GM23338 (cell line): Measurements from ENCODE around the gene ELMO2. TPM values are rescaled to one million over a fixed set of nuclear protein-coding genes. Genes with fewer than 3 reads are reported as not detected.

ENCODE experiments used
- ATAC-seq: fragments of 200-7000 bp; cut with Tn5 transposase; 3 replicates; pipeline ENCODE4 v1.9.1; 2020
- DNase-seq: peaks from one replicate; pipeline ENCODE4 v3.0.0-alpha.2; 2015; ENCODE audit warnings: low spot score
- H2AFZ ChIP-seq: fragments of 200-600 bp; sonication (generic); 2 replicates; pipeline ENCODE4 v1.8.0; 2016; ENCODE audit warnings: antibody characterized with exemption, mild to moderate bottlenecking, moderate library complexity
- H3F3A ChIP-seq: fragments of 200-600 bp; sonication (generic); replicated peaks from 2 replicates; pipeline ENCODE4 v1.8.0; 2017; ENCODE audit warnings: antibody characterized with exemption, mixed run types, low read depth
- H3K27ac ChIP-seq: fragments of 200-600 bp; sonication (generic); 2 replicates; pipeline ENCODE4 v1.6.1; 2016; ENCODE audit warnings: low read depth
- H3K27me3 ChIP-seq: fragments of 200-600 bp; sonication (generic); 2 replicates; pipeline ENCODE4 v1.8.0; 2016; ENCODE audit warnings: mild to moderate bottlenecking, mixed run types, moderate library complexity; ENCODE audit not compliant: insufficient read depth
- H3K36me3 ChIP-seq: fragments of 200-600 bp; sonication (generic); 2 replicates; pipeline ENCODE4 v1.8.0; 2016; ENCODE audit warnings: mild to moderate bottlenecking; ENCODE audit not compliant: insufficient read depth
- H3K4me1 ChIP-seq: fragments of 200-600 bp; sonication (generic); 2 replicates; pipeline ENCODE4 v1.8.0; 2016; ENCODE audit warnings: mild to moderate bottlenecking, moderate library complexity; ENCODE audit not compliant: insufficient read depth
- H3K4me2 ChIP-seq: fragments of 200-600 bp; sonication (generic); 2 replicates; pipeline ENCODE4 v1.7.1; 2017; ENCODE audit warnings: mixed run types
- H3K4me3 ChIP-seq: fragments of 200-600 bp; sonication (generic); 2 replicates; pipeline ENCODE4 v1.6.1; 2016; ENCODE audit warnings: mixed run types
- H3K79me2 ChIP-seq: fragments of 200-600 bp; sonication (generic); replicated peaks from 2 replicates; pipeline ENCODE4 v1.8.0; 2017; ENCODE audit warnings: mild to moderate bottlenecking; ENCODE audit not compliant: insufficient read depth
- H3K9me2 ChIP-seq: fragments of 200-600 bp; sonication (generic); 2 replicates; pipeline ENCODE4 v1.8.0; 2017; ENCODE audit not compliant: insufficient read depth
- H4K20me1 ChIP-seq: fragments of 200-600 bp; sonication (generic); replicated peaks from 2 replicates; pipeline ENCODE4 v1.8.0; 2017; ENCODE audit warnings: mild to moderate bottlenecking; ENCODE audit not compliant: insufficient read depth
- H3K27ac Mint-ChIP-seq: 2 replicates; pipeline ENCODE4 v1.8.0; 2020; ENCODE audit warnings: inconsistent platforms, mild to moderate bottlenecking, moderate library complexity, mixed read lengths
- H3K27me3 Mint-ChIP-seq: 3 replicates; pipeline ENCODE4 v1.8.0; 2022; ENCODE audit warnings: low read depth, mild to moderate bottlenecking, moderate library complexity, mixed read lengths, inconsistent platforms; ENCODE audit not compliant: insufficient read depth, poor library complexity
- H3K36me3 Mint-ChIP-seq: 3 replicates; pipeline ENCODE4 v1.8.0; 2021; ENCODE audit warnings: low read depth, mild to moderate bottlenecking, inconsistent platforms, moderate library complexity, mixed read lengths
- H3K4me1 Mint-ChIP-seq: 3 replicates; pipeline ENCODE4 v1.8.0; 2020; ENCODE audit warnings: mild to moderate bottlenecking, inconsistent platforms, mixed read lengths
- H3K4me3 Mint-ChIP-seq: 3 replicates; pipeline ENCODE4 v1.8.0; 2021; ENCODE audit warnings: moderate library complexity, mild to moderate bottlenecking, inconsistent platforms, mixed read lengths
- H3K9me3 Mint-ChIP-seq: 3 replicates; pipeline ENCODE4 v1.8.0; 2020; ENCODE audit warnings: moderate library complexity, mild to moderate bottlenecking, inconsistent platforms, mixed read lengths
- CREB1 ChIP-seq: fragments of 250-450 bp; sonication (Bioruptor Pico); IDR thresholded peaks from 2 replicates; pipeline ENCODE4 v1.5.0; 2020; ENCODE audit warnings: low read depth, mild to moderate bottlenecking, moderate library complexity
- EZH2 ChIP-seq: fragments of 200-600 bp; sonication (generic); IDR thresholded peaks from one replicate; pipeline ENCODE4 v1.8.0; 2017; ENCODE audit warnings: antibody characterized with exemption, mild to moderate bottlenecking, low read depth; ENCODE audit not compliant: unreplicated experiment
- EZH2phosphoT487 ChIP-seq: fragments of 200-600 bp; sonication (generic); IDR thresholded peaks from one replicate; pipeline ENCODE4 v1.8.1; 2018; ENCODE audit warnings: antibody characterized with exemption; ENCODE audit not compliant: unreplicated experiment
- JUNB ChIP-seq: IDR thresholded peaks from one replicate; pipeline ENCODE4 v1.6.1; 2016; ENCODE audit warnings: antibody characterized with exemption; ENCODE audit not compliant: unreplicated experiment
- NANOG ChIP-seq: IDR thresholded peaks from 2 replicates; pipeline ENCODE4 v1.6.1; 2016; ENCODE audit warnings: antibody characterized with exemption, borderline replicate concordance
- POLR2AphosphoS5 ChIP-seq: IDR thresholded peaks from 2 replicates; pipeline ENCODE4 v1.6.1; 2016; ENCODE audit warnings: antibody characterized with exemption, low read depth
- STAT1 ChIP-seq: IDR thresholded peaks from one replicate; pipeline ENCODE4 v1.6.1; 2016; ENCODE audit warnings: antibody characterized with exemption; ENCODE audit not compliant: unreplicated experiment
- ZNF114 ChIP-seq: fragments of 250-450 bp; sonication (Bioruptor Pico); IDR thresholded peaks from 2 replicates; pipeline ENCODE4 v1.5.0; 2020; ENCODE audit warnings: mild to moderate bottlenecking, moderate library complexity
- ZNF331 ChIP-seq: fragments of 250-450 bp; sonication (Bioruptor Pico); IDR thresholded peaks from 2 replicates; pipeline ENCODE4 v1.5.0; 2020; ENCODE audit warnings: low read depth, mild to moderate bottlenecking, moderate library complexity
- polyA plus RNA-seq: library from polyadenylated mRNA; unstranded; fragments of >200 nt; fragmentation: Nextera tagmentation; extraction: Ambion mirVana; gene quantifications from 2 replicates; pipeline ENCODE4 v1.2.1, GENCODE V29; 2016
- total RNA-seq: library from RNA; depleted of rRNA; stranded (reverse); fragments of >200 nt; shearing (Covaris generic); gene quantifications from 2 replicates; pipeline ENCODE4 v1.2.3, GENCODE V29; 2014
- TF ChIP-seq, protein P1 (sequence below): fragments of 250-450 bp; sonication (Bioruptor Pico); IDR thresholded peaks from 2 replicates; pipeline ENCODE4 v1.5.0; 2020; ENCODE audit warnings: mild to moderate bottlenecking, moderate library complexity
- TF ChIP-seq, protein P2 (sequence below): IDR thresholded peaks from 2 replicates; pipeline ENCODE4 v1.6.1; 2016; ENCODE audit warnings: antibody characterized with exemption
- TF ChIP-seq, protein P3 (sequence below), 2 experiments: fragments of 200-600 bp in 1 of 2; sonication (generic) in 1 of 2; conservative IDR thresholded peaks; 2 replicates each; pipeline versions ENCODE4 v1.5.1 to v1.6.1; 2016 to 2017; ENCODE audit warnings: antibody characterized with exemption in 2 of 2, low read depth in 2 of 2, mild to moderate bottlenecking in 2 of 2, moderate library complexity in 1 of 2
- TF ChIP-seq, protein P4 (sequence below): IDR thresholded peaks from one replicate; pipeline ENCODE4 v1.6.1; 2018; ENCODE audit warnings: antibody characterized with exemption; ENCODE audit not compliant: unreplicated experiment

Gene ELMO2
- total and polyA plus RNA-seq, 2 experiments from 2014 or later = 15.1 to 44.1 TPM

DNA sequence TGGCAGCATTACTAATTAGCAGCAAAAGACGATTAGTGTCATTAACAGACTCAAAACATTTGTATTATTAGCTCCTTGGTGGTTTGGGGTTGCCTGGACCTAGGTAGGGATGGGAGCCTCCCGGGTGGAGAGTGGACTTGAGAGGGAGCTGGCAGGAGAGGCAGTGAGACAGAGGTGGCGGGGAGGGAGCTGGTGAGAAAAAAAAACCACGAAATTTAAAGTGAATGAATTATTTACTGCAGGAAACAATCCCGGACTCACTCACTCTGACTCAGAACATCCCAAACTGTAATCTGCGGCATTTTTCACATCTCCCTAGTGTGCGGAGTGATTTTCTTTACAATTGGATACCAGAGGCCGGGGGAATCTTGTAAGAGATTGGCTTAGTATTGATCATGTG lies 83.8 kb downstream of the ELMO2 start:
- Mint-ChIP-seq H3K4me1 (no peaks in the 10 kb centered on the region), H3K27ac (no peak overlapping the region), H3K36me3 (no peaks in the 10 kb centered on the region), H3K9me3 (no peaks in the 10 kb centered on the region), H3K27me3 (peaks cover 3% of the 10 kb centered on the region), H3K4me3 (no peak overlapping the region)
- no peak overlapping the region for H3K4me3 ChIP-seq
- H3K9me2 ChIP-seq = no peaks in the 10 kb centered on the region
- TF ChIP-seq NANOG = no peak
- TF ChIP-seq ZNF114 (CRISPR knock-in tag) = no peak
- TF ChIP-seq EZH2phosphoT487 = no peak
- TF ChIP-seq POLR2AphosphoS5 = no peak
- TF ChIP-seq, protein P1, sequence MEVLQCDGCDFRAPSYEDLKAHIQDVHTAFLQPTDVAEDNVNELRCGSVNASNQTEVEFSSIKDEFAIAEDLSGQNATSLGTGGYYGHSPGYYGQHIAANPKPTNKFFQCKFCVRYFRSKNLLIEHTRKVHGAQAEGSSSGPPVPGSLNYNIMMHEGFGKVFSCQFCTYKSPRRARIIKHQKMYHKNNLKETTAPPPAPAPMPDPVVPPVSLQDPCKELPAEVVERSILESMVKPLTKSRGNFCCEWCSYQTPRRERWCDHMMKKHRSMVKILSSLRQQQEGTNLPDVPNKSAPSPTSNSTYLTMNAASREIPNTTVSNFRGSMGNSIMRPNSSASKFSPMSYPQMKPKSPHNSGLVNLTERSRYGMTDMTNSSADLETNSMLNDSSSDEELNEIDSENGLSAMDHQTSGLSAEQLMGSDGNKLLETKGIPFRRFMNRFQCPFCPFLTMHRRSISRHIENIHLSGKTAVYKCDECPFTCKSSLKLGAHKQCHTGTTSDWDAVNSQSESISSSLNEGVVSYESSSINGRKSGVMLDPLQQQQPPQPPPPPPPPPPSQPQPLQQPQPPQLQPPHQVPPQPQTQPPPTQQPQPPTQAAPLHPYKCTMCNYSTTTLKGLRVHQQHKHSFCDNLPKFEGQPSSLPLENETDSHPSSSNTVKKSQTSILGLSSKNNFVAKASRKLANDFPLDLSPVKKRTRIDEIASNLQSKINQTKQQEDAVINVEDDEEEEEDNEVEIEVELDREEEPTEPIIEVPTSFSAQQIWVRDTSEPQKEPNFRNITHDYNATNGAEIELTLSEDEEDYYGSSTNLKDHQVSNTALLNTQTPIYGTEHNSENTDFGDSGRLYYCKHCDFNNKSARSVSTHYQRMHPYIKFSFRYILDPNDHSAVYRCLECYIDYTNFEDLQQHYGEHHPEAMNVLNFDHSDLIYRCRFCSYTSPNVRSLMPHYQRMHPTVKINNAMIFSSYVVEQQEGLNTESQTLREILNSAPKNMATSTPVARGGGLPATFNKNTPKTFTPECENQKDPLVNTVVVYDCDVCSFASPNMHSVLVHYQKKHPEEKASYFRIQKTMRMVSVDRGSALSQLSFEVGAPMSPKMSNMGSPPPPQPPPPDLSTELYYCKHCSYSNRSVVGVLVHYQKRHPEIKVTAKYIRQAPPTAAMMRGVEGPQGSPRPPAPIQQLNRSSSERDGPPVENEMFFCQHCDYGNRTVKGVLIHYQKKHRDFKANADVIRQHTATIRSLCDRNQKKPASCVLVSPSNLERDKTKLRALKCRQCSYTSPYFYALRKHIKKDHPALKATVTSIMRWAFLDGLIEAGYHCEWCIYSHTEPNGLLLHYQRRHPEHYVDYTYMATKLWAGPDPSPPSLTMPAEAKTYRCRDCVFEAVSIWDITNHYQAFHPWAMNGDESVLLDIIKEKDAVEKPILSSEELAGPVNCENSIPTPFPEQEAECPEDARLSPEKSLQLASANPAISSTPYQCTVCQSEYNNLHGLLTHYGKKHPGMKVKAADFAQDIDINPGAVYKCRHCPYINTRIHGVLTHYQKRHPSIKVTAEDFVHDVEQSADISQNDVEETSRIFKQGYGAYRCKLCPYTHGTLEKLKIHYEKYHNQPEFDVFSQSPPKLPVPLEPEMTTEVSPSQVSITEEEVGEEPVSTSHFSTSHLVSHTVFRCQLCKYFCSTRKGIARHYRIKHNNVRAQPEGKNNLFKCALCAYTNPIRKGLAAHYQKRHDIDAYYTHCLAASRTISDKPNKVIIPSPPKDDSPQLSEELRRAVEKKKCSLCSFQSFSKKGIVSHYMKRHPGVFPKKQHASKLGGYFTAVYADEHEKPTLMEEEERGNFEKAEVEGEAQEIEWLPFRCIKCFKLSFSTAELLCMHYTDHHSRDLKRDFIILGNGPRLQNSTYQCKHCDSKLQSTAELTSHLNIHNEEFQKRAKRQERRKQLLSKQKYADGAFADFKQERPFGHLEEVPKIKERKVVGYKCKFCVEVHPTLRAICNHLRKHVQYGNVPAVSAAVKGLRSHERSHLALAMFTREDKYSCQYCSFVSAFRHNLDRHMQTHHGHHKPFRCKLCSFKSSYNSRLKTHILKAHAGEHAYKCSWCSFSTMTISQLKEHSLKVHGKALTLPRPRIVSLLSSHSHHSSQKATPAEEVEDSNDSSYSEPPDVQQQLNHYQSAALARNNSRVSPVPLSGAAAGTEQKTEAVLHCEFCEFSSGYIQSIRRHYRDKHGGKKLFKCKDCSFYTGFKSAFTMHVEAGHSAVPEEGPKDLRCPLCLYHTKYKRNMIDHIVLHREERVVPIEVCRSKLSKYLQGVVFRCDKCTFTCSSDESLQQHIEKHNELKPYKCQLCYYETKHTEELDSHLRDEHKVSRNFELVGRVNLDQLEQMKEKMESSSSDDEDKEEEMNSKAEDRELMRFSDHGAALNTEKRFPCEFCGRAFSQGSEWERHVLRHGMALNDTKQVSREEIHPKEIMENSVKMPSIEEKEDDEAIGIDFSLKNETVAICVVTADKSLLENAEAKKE (CRISPR knock-in tag) = no peak
- TF ChIP-seq, protein P2, sequence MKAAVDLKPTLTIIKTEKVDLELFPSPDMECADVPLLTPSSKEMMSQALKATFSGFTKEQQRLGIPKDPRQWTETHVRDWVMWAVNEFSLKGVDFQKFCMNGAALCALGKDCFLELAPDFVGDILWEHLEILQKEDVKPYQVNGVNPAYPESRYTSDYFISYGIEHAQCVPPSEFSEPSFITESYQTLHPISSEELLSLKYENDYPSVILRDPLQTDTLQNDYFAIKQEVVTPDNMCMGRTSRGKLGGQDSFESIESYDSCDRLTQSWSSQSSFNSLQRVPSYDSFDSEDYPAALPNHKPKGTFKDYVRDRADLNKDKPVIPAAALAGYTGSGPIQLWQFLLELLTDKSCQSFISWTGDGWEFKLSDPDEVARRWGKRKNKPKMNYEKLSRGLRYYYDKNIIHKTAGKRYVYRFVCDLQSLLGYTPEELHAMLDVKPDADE = no peak
- TF ChIP-seq, protein P3, sequence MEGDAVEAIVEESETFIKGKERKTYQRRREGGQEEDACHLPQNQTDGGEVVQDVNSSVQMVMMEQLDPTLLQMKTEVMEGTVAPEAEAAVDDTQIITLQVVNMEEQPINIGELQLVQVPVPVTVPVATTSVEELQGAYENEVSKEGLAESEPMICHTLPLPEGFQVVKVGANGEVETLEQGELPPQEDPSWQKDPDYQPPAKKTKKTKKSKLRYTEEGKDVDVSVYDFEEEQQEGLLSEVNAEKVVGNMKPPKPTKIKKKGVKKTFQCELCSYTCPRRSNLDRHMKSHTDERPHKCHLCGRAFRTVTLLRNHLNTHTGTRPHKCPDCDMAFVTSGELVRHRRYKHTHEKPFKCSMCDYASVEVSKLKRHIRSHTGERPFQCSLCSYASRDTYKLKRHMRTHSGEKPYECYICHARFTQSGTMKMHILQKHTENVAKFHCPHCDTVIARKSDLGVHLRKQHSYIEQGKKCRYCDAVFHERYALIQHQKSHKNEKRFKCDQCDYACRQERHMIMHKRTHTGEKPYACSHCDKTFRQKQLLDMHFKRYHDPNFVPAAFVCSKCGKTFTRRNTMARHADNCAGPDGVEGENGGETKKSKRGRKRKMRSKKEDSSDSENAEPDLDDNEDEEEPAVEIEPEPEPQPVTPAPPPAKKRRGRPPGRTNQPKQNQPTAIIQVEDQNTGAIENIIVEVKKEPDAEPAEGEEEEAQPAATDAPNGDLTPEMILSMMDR (conservative IDR thresholded peaks at IDR 0.05; ENCODE audit: low read depth in 2 of 2) = no peak
- no peak for TF ChIP-seq JUNB
- TF ChIP-seq STAT1 = no peak
- TF ChIP-seq CREB1 (CRISPR knock-in tag) = no peak
- TF ChIP-seq EZH2 = no peak
- TF ChIP-seq ZNF331 = no peak
- TF ChIP-seq, protein P4, sequence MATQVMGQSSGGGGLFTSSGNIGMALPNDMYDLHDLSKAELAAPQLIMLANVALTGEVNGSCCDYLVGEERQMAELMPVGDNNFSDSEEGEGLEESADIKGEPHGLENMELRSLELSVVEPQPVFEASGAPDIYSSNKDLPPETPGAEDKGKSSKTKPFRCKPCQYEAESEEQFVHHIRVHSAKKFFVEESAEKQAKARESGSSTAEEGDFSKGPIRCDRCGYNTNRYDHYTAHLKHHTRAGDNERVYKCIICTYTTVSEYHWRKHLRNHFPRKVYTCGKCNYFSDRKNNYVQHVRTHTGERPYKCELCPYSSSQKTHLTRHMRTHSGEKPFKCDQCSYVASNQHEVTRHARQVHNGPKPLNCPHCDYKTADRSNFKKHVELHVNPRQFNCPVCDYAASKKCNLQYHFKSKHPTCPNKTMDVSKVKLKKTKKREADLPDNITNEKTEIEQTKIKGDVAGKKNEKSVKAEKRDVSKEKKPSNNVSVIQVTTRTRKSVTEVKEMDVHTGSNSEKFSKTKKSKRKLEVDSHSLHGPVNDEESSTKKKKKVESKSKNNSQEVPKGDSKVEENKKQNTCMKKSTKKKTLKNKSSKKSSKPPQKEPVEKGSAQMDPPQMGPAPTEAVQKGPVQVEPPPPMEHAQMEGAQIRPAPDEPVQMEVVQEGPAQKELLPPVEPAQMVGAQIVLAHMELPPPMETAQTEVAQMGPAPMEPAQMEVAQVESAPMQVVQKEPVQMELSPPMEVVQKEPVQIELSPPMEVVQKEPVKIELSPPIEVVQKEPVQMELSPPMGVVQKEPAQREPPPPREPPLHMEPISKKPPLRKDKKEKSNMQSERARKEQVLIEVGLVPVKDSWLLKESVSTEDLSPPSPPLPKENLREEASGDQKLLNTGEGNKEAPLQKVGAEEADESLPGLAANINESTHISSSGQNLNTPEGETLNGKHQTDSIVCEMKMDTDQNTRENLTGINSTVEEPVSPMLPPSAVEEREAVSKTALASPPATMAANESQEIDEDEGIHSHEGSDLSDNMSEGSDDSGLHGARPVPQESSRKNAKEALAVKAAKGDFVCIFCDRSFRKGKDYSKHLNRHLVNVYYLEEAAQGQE = no peak
- no peak overlapping the region for H3K4me2 ChIP-seq
- H3K36me3 ChIP-seq = no peaks in the 10 kb centered on the region
- no peaks in the 10 kb centered on the region for H3F3A ChIP-seq
- no peaks in the 10 kb centered on the region for H3K27me3 ChIP-seq
- no peak overlapping the region for H3K27ac ChIP-seq
- no peaks in the 10 kb centered on the region for H4K20me1 ChIP-seq
- no peaks in the 10 kb centered on the region for H3K79me2 ChIP-seq
- H2AFZ ChIP-seq = no peak overlapping the region
- ATAC-seq (no peak), DNase-seq (no peak)
- H3K4me1 ChIP-seq = no peaks in the 10 kb centered on the region
